ENCODE data around the gene LYL1.
A peak's percentile ranks its signal among the peaks of the same experiment; 100 is the strongest.

The LYL1 gene

DNA sequence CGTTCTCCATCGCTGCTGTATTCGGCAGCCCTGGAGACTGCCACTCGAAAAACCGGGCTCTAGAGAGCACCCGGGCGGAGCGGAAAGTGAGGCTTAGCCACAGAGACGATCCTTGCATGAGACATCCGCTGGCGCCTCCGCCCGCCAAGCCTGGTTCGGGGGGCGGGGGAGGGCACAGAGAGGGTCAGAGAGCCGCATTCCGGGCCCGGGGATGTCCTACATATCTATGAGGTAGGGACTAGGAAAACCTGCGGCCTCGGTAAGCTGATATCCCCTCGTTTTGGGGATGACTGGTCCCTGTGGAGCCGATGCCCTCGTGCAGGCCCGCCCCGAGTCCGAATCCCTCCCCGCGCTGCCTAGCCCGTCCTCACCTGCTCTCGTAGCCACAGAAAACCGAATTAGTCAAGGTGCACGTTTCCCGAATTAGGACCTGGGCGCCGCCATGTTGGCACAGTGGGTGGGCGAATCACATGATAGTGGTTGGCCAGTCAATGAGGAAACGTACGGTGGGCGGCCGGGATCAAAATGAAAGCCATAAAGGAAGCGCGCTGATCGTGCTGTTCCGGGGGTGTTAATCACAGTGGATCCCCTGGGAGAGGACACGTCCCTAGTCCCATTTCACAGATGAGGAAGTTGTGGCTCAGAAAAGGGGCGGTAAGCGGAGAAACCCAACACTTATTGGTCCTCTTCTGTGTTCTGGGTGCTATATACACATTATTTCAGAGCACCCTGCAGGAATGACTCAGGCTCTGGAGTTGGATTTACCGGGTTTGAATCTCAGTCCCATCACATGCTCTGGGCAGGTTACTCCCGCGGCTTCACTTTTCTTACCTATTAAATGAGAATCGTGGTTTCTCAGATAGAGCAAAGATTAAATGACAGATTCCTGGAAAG, 13.9 kb upstream of the LYL1 start, which contains the start of gene TRMT1:
TRMT1 (minus strand) TSS at position 459 of the 894 bp plus-strand sequence; CDS start at position 118, 341 bp downstream.
- no peak within 1 kb of the TSS for H2BK12ac ChIP-seq (ENCODE audit: low read length in 2 of 2)
- peak within 1 kb of the TSS; percentile 44 to 57 for H3K18ac ChIP-seq (ENCODE audit: low read depth in 1 of 2, low read length in 2 of 2)
- H2AK5ac ChIP-seq (ENCODE audit: low read length, severe bottlenecking): no peak within 1 kb of the TSS
- H3K4ac ChIP-seq (ENCODE audit: low read depth in 1 of 2, low read length in 2 of 2): peak within 1 kb of the TSS; percentile 57 to 88
- no peaks in the 10 kb centered on the region for H3K9me3 ChIP-seq (ENCODE audit: control insufficient read depth, low read length)
- no peak within 1 kb of the TSS for H3K14ac ChIP-seq (ENCODE audit: low read length in 2 of 2)
- no peak within 1 kb of the TSS for H2BK15ac ChIP-seq (ENCODE audit: low read depth, poor library complexity, severe bottlenecking)
- peak within 1 kb of the TSS; percentile 70 for H3K27ac ChIP-seq (ENCODE audit: low read length, poor library complexity, severe bottlenecking)
- no peak within 1 kb of the TSS for H2BK120ac ChIP-seq (ENCODE audit: low read depth, low read length)
- no peak within 1 kb of the TSS for H2BK5ac ChIP-seq (ENCODE audit: low read depth, low read length, poor library complexity, severe bottlenecking)
- H3K4me2 ChIP-seq (ENCODE audit: low read length, poor library complexity, severe bottlenecking): peak within 1 kb of the TSS; percentile 93
- under 1% methylated on average over 51 of the region's 51 CpGs for WGBS
- H3K27me3 ChIP-seq (ENCODE audit: control insufficient read depth in 1 of 2, insufficient read depth in 1 of 2, low read length in 2 of 2): no peaks in the 10 kb centered on the region
- peak within 1 kb of the TSS; percentile 79 for H2AFZ ChIP-seq (ENCODE audit: low read depth, low read length)
- peak within 1 kb of the TSS in 1 of 2 experiments; percentile 77 for H3K23ac ChIP-seq (ENCODE audit: low read length in 2 of 2)
- peak within 1 kb of the TSS; percentile 80 to 97 for H3K4me3 ChIP-seq (ENCODE audit: insufficient read depth in 1 of 2, low read depth in 1 of 2, low read length in 2 of 2)
- H3K79me1 ChIP-seq (replicated peaks; ENCODE audit: low read length, poor library complexity, severe bottlenecking): peaks cover 20% of the 10 kb centered on the region
- peak within 1 kb of the TSS; percentile 98 for H3K9ac ChIP-seq (ENCODE audit: low read length)
- peaks cover 26 to 36% of the 10 kb centered on the region in 2 experiments for H3K36me3 ChIP-seq (ENCODE audit: control insufficient read depth in 1 of 2, insufficient read depth in 2 of 2, low read depth in 1 of 2, low read length in 2 of 2)
- H3K4me1 ChIP-seq (ENCODE audit: control insufficient read depth, insufficient read depth, low read depth, low read length): peaks cover 38% of the 10 kb centered on the region
- peak; percentile 95 for DNase-seq
- peak within 1 kb of the TSS; percentile 86 for H4K8ac ChIP-seq (ENCODE audit: low read length)
- H4K91ac ChIP-seq (ENCODE audit: low read length): peak within 1 kb of the TSS; percentile 92

DNA sequence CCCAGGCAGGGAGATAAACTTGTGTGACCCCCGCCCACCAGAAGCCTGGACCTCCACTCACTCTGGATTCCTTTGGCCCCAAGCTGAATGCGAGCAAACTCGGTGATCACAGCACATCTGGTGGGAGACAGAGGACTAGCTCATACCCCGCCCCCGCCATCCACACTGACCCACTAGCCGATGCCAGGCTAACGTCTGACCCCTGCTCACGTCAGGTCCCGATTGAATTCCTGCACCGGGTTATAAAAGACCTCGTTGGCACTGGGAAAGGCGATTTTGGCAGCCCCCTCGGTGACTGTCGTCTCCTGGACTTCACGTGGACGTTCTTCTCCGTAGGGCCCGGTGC, 13.3 kb upstream of the LYL1 start:
- no peaks in the 10 kb centered on the region for H3K9me3 ChIP-seq (ENCODE audit: control insufficient read depth, low read length)
- H3K27ac ChIP-seq (ENCODE audit: low read length, poor library complexity, severe bottlenecking): peak overlapping the region; percentile 70
- H2AFZ ChIP-seq (ENCODE audit: low read depth, low read length): peak overlapping the region; percentile 79
- H2AK5ac ChIP-seq (ENCODE audit: low read length, severe bottlenecking): no peak overlapping the region
- H3K14ac ChIP-seq (ENCODE audit: low read length in 2 of 2): no peak overlapping the region
- no peaks in the 10 kb centered on the region for H3K27me3 ChIP-seq (ENCODE audit: control insufficient read depth in 1 of 2, insufficient read depth in 1 of 2, low read length in 2 of 2)
- H3K4me2 ChIP-seq (ENCODE audit: low read length, poor library complexity, severe bottlenecking): peak overlapping the region; percentile 93
- H4K91ac ChIP-seq (ENCODE audit: low read length): no peak overlapping the region
- peaks cover 21% of the 10 kb centered on the region for H3K79me1 ChIP-seq (replicated peaks; ENCODE audit: low read length, poor library complexity, severe bottlenecking)
- no peak overlapping the region for H2BK5ac ChIP-seq (ENCODE audit: low read depth, low read length, poor library complexity, severe bottlenecking)
- H3K4ac ChIP-seq (ENCODE audit: low read depth in 1 of 2, low read length in 2 of 2): peak overlapping the region; percentile 57 to 88
- peaks cover 32% of the 10 kb centered on the region for H3K4me1 ChIP-seq (ENCODE audit: control insufficient read depth, insufficient read depth, low read depth, low read length)
- no peak overlapping the region for H2BK120ac ChIP-seq (ENCODE audit: low read depth, low read length)
- H2BK12ac ChIP-seq (ENCODE audit: low read length in 2 of 2): no peak overlapping the region
- peak overlapping the region; percentile 98 for H3K9ac ChIP-seq (ENCODE audit: low read length)
- WGBS: 2% methylated on average over 18 of the region's 18 CpGs
- no peak overlapping the region for H2BK15ac ChIP-seq (ENCODE audit: low read depth, poor library complexity, severe bottlenecking)
- H3K18ac ChIP-seq (ENCODE audit: low read depth in 1 of 2, low read length in 2 of 2): no peak overlapping the region
- peaks cover 25 to 33% of the 10 kb centered on the region in 2 experiments for H3K36me3 ChIP-seq (ENCODE audit: control insufficient read depth in 1 of 2, insufficient read depth in 2 of 2, low read depth in 1 of 2, low read length in 2 of 2)
- H4K8ac ChIP-seq (ENCODE audit: low read length): peak overlapping the region; percentile 86
- peak overlapping the region; percentile 80 to 97 for H3K4me3 ChIP-seq (ENCODE audit: insufficient read depth in 1 of 2, low read depth in 1 of 2, low read length in 2 of 2)
- H3K23ac ChIP-seq (ENCODE audit: low read length in 2 of 2): peak overlapping the region in 1 of 2 experiments; percentile 60
- no peak for DNase-seq

DNA sequence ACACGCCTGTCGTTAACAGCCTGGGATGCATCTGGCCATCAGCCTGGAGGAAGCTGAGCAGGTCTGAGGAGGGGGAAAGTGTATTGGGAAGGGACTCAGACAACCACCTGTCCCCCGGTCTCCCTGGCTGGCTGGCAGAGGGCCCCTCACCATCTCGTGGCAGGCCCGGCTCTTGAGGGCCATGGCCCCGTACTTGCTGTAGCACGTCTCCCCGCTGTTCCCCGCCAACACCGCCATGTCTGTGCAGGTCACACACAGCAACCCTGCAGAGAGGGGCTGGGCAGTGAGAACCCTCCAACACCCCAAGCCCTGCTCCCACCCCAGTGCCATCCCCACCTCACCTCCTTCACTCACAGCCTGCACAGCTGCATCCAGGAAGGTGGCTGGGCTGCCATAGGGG, 9.9 kb upstream of the LYL1 start:
- no peak overlapping the region for H2AFZ ChIP-seq (ENCODE audit: low read depth, low read length)
- no peak overlapping the region for H2BK15ac ChIP-seq (ENCODE audit: low read depth, poor library complexity, severe bottlenecking)
- no peak overlapping the region for H3K9ac ChIP-seq (ENCODE audit: low read length)
- 96% methylated on average over 10 of the region's 10 CpGs for WGBS
- no peak overlapping the region for H4K8ac ChIP-seq (ENCODE audit: low read length)
- no peak overlapping the region for H3K4me3 ChIP-seq (ENCODE audit: insufficient read depth in 1 of 2, low read depth in 1 of 2, low read length in 2 of 2)
- peaks cover 28% of the 10 kb centered on the region for H3K79me1 ChIP-seq (replicated peaks; ENCODE audit: low read length, poor library complexity, severe bottlenecking)
- no peak overlapping the region for H2BK120ac ChIP-seq (ENCODE audit: low read depth, low read length)
- peak overlapping the region; percentile 74 for H4K91ac ChIP-seq (ENCODE audit: low read length)
- no peak overlapping the region for H3K27ac ChIP-seq (ENCODE audit: low read length, poor library complexity, severe bottlenecking)
- H3K4me2 ChIP-seq (ENCODE audit: low read length, poor library complexity, severe bottlenecking): no peak overlapping the region
- H3K4me1 ChIP-seq (ENCODE audit: control insufficient read depth, insufficient read depth, low read depth, low read length): peaks cover 14% of the 10 kb centered on the region
- no peak overlapping the region for H2BK5ac ChIP-seq (ENCODE audit: low read depth, low read length, poor library complexity, severe bottlenecking)
- H3K27me3 ChIP-seq (ENCODE audit: control insufficient read depth in 1 of 2, insufficient read depth in 1 of 2, low read length in 2 of 2): no peaks in the 10 kb centered on the region
- no peak overlapping the region for H2AK5ac ChIP-seq (ENCODE audit: low read length, severe bottlenecking)
- no peak overlapping the region for H2BK12ac ChIP-seq (ENCODE audit: low read length in 2 of 2)
- H3K4ac ChIP-seq (ENCODE audit: low read depth in 1 of 2, low read length in 2 of 2): peak overlapping the region in 1 of 2 experiments; percentile 41
- H3K36me3 ChIP-seq (ENCODE audit: control insufficient read depth in 1 of 2, insufficient read depth in 2 of 2, low read depth in 1 of 2, low read length in 2 of 2): peaks cover 48% of the 10 kb centered on the region in 2 experiments
- no peak overlapping the region for H3K23ac ChIP-seq (ENCODE audit: low read length in 2 of 2)
- no peak overlapping the region for H3K18ac ChIP-seq (ENCODE audit: low read depth in 1 of 2, low read length in 2 of 2)
- DNase-seq: no peak
- no peak overlapping the region for H3K14ac ChIP-seq (ENCODE audit: low read length in 2 of 2)
- no peaks in the 10 kb centered on the region for H3K9me3 ChIP-seq (ENCODE audit: control insufficient read depth, low read length)

DNA sequence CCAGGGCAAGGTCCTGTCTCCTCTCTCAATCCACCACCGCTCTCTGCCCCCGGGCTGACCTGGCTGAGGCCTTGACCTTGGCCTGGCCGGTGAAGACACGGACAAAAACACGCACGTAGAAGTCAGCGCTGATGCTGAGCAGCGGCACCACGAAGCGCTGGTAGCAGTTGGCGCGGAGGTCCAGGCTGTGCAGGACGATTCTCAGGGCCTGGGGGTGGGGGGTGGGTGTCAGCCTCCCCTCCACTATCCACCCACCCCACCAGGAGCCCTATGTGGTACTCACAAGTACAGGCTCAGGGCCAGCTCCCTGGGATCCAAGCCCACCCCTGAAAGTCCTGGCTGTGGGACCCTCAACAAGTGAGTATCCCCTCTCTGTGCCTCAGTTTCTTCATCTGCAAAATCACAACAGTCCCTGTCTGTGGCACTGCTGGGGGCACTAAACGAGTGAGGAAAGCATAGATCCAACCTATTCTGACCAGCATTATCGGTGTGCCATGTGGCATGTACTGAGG, 7.5 kb upstream of the LYL1 start:
- H4K91ac ChIP-seq (ENCODE audit: low read length): no peak overlapping the region
- no peak overlapping the region for H3K14ac ChIP-seq (ENCODE audit: low read length in 2 of 2)
- no peak overlapping the region for H2AK5ac ChIP-seq (ENCODE audit: low read length, severe bottlenecking)
- H3K79me1 ChIP-seq (replicated peaks; ENCODE audit: low read length, poor library complexity, severe bottlenecking): peaks cover 21% of the 10 kb centered on the region
- H3K23ac ChIP-seq (ENCODE audit: low read length in 2 of 2): no peak overlapping the region
- no peak overlapping the region for H2AFZ ChIP-seq (ENCODE audit: low read depth, low read length)
- no peak overlapping the region for H2BK15ac ChIP-seq (ENCODE audit: low read depth, poor library complexity, severe bottlenecking)
- H3K4me2 ChIP-seq (ENCODE audit: low read length, poor library complexity, severe bottlenecking): no peak overlapping the region
- H3K4me1 ChIP-seq (ENCODE audit: control insufficient read depth, insufficient read depth, low read depth, low read length): peaks cover 4% of the 10 kb centered on the region
- no peak overlapping the region for H3K18ac ChIP-seq (ENCODE audit: low read depth in 1 of 2, low read length in 2 of 2)
- no peak overlapping the region for H3K4ac ChIP-seq (ENCODE audit: low read depth in 1 of 2, low read length in 2 of 2)
- H3K36me3 ChIP-seq (ENCODE audit: control insufficient read depth in 1 of 2, insufficient read depth in 2 of 2, low read depth in 1 of 2, low read length in 2 of 2): peaks cover 53 to 61% of the 10 kb centered on the region in 2 experiments
- no peak overlapping the region for H4K8ac ChIP-seq (ENCODE audit: low read length)
- 96% methylated on average over 11 of the region's 15 CpGs for WGBS
- H3K27me3 ChIP-seq (ENCODE audit: control insufficient read depth in 1 of 2, insufficient read depth in 1 of 2, low read length in 2 of 2): no peaks in the 10 kb centered on the region
- H2BK120ac ChIP-seq (ENCODE audit: low read depth, low read length): no peak overlapping the region
- no peak overlapping the region for H2BK5ac ChIP-seq (ENCODE audit: low read depth, low read length, poor library complexity, severe bottlenecking)
- no peak overlapping the region for H2BK12ac ChIP-seq (ENCODE audit: low read length in 2 of 2)
- no peaks in the 10 kb centered on the region for H3K9me3 ChIP-seq (ENCODE audit: control insufficient read depth, low read length)
- no peak overlapping the region for H3K9ac ChIP-seq (ENCODE audit: low read length)
- no peak for DNase-seq
- no peak overlapping the region for H3K4me3 ChIP-seq (ENCODE audit: insufficient read depth in 1 of 2, low read depth in 1 of 2, low read length in 2 of 2)
- H3K27ac ChIP-seq (ENCODE audit: low read length, poor library complexity, severe bottlenecking): no peak overlapping the region

All from mesenchymal stem cell (in vitro differentiated cells and primary cell).